ENCODE data around the gene E2F7.

E2F7 gene

DNA sequence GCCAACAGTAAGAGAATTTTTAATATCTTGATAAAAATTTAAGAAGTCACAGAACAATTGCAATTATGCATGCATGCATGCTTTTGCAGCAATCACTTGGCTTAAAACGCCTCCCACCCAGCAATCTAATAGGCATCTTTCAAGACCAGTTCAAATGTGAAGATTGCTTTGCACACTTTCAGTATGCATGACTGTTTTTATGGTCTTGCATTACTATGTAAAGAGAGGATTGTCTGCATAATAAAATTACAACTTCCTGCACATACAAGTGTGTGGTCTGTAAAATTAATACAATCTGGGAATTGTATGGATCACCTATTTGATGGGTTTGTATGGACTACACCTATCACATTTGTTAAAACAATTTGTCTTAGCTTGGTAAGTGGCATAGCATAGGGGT, 48.8 kb downstream of the E2F7 start:
- no peak for DNase-seq

DNA sequence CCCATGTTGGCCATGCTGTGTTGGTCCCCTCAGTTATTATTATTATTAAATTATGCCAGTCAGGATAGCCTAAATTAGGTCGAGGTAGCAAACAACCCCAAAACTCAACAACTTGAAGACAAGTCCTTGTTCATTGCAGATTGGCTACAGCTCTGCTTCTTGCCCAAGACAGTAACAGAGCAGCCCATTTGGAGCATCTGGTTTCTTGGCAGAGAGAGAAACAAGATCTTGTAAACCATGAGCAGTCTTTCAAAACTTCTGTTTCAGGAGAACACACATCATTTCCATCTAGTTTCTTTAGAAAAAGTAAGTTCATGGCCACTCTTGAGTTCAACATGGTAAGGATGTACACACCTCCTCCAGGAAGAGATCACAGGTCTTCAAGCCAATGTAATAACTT, 52.3 kb downstream of the E2F7 start:
- no peak for DNase-seq

DNA sequence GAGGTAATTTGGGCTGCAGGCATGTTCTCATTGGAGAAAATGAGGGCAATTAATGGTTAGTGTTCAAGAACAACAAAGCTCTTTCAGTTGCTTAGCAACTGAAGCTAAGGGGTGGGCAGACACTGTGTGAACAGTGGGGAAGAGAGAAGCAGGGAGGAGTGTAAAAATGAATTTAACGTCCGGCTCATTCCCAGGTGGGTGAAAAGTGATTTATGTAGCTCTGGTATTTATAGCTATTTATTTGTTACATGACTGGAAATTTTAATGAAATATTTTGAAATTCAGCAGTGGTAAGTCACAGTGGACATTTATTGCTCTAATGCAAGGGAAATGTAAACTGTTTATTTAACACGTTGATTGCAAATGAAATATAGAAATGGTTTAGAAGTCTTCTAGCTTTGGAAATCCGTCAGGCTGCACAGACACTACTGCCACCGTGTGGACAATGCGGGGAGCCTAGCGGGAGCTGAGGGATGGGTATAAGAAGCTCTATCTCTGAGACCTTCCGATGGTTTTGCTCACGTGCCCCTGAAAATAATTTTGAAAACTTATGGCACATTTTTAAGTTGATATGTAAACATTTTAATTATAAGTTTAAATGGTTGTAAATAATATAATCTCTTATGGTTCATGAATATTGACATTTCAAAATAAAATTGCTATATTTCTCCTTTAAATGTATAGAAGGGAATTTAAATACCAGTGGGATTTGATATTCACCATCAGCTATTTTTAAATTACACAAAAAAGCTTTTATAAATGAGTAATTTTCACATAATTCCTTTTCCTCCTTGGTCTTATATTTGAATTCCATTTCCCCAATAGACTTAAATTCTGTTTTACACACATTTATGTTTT, 54.4 kb downstream of the E2F7 start:
- DNase-seq, result peak; percentile 94

DNA sequence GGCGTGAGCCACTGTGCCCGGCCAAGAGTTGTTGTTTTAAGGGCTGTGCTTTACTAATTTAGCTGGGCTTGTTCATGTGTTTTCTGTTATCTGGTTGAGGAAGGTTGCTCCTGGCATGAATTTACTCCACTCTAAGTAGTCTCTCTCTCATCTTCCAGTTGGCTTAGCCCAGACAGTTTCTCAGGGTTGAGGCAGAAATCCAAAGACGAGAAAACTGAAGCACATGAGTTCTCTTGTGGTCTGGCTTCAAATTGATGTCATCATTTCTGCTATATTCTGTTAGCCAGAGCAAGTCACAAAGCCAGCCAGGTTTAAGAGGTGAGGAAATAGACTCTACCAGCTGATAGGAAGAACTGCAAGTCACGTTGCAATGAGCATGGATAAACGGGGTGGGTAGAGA, 57.9 kb downstream of the E2F7 start:
- no peak for DNase-seq

DNA sequence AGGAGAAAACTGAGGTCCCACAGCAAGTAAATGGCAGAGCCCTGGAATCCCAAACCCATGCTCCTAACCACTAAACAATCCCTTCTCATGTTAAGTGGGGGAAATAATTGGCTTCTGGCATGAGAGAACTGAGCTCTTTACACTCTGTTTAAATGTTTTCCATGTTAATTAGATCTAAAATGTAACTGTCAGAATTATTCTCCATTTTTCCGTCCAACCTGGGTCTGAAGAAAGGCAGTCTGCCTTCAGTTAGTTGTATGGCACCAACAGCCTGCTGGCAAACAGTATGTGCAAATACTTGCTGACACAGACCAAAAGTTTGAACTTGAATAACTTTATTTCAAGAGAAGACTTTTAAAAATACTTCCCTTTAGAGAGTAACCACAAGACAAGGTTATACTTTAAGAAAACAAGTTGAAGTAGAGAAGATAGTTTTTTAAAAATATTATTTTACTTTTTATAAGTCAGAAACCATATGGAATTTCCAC, 59.7 kb downstream of the E2F7 start:
- DNase-seq, result peak; percentile 12

DNA sequence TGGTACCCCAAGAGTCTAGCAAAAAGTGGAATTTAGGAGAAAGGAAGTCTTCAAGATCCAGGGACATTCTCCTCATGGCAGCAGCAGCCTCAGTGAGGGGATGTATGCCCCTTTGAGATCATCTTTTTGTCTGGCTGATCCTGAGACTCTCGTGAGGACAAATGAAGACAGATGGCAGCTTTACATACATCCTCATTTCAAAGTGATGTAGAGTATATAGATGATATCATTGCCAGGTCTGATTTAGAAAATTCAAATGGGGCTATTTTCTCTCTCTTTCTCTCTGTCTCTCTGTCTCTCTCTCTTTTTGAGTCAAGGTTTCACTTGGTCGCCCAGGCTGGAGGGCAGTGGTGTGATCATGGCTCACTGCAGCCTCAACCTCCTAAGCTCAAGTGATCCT, 61.5 kb downstream of the E2F7 start:
- no peak for DNase-seq

DNA sequence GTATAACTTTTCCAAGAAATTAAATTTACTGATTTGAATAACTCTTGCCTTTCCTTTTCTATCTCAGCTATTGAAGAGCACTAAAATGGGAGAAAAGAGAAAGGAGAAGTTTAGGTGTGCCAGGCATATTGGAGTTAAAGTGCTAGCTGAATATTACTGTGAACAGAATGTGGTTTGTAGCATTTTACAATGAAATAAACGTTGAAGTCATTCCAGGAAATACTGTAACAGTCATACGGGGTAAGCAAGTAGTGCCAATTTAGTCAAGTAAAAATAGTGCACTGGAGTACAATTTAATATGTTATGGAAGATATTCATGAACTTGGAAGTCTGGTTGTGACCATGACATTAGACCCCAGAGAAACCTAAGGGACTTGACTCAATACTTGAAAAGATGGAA, 62.1 kb downstream of the E2F7 start:
- no peak for DNase-seq

DNA sequence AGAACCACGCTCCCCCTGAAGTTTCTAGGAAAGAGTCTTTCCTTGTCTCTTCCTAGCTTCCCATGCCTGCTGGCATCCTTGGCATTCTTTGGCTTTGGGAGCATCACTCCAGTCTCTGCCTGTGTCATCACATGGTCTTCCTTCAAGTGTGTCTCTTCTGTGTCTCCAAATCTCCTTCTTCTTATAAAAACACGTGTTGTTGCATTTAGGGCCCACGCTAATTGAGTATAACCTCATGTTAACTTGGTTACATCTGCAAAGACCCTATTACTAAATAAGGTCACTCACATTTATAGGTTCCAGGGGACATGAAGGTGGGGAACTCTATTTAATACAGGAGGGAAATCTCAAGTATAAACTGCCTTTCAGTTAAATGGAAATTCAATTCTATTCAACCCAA, 63.0 kb downstream of the E2F7 start:
- no peak for DNase-seq

DNA sequence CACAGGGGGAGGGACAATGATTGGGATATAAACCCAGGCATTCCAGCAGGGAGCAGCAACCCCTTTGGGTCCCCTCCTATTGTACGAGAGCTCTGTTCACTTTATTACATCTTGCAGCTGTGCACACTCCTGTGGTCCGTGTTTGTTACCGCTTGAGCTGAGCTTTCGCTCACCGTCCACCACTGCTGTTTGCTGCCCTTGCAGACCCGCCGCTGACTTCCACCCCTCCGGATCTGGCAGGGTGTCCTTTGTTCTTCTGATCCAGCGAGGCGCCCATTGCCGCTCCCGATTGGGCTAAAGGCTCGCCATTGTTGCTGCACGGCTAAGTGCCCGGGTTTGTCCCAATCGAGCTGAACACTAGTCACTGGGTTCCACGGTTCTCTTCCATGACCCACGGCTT, 64.1 kb downstream of the E2F7 start:
- no peak for DNase-seq

DNA sequence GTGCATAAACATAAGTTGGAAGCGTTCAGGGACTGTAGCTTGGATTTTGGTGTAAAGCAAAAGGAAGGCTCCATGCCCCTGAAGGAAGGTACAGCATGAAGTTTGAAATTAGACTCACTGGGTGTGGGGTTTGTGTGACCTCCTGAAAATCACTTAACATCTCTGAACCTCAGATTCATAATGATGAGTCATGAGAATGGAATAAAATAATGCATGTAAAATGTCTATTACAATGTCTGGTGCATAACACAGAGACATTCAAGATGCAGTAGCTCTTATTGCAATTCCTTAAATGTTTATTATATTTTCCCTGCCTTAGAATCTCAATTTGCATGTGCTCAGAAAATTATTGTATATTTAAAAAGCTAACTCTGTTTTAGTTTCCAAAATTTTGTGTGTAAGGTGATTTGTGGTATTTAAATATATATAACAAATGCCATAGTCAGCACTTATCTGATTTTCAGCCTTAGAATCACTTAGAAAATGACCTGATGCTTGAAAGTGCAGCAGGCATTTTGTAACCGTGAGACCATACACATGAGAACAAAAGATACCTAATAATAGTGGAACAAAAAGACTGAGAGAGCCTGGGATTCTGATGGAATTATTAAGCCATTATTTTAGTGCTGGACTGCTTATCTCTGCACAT, 66.3 kb downstream of the E2F7 start:
- no peak for DNase-seq

DNA sequence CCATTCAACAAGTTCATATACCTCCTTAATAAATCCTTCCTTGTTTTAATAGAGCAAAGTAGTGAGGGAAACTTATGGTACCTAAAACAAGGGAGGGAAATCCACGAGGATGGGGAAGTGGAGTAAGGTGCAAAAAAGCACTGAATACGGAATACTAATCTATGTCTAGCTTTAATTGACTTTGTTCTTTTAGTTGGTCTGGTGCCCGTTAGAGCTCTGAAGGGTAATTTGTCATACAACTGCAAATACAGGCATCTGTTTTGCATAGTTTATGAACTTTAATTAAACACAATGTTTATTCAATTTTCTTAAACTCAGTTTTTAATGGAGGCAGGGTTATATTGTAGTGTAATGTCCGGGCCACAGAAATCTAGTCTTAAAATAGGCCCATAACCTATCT, 67.0 kb downstream of the E2F7 start:
- DNase-seq, result no peak

DNA sequence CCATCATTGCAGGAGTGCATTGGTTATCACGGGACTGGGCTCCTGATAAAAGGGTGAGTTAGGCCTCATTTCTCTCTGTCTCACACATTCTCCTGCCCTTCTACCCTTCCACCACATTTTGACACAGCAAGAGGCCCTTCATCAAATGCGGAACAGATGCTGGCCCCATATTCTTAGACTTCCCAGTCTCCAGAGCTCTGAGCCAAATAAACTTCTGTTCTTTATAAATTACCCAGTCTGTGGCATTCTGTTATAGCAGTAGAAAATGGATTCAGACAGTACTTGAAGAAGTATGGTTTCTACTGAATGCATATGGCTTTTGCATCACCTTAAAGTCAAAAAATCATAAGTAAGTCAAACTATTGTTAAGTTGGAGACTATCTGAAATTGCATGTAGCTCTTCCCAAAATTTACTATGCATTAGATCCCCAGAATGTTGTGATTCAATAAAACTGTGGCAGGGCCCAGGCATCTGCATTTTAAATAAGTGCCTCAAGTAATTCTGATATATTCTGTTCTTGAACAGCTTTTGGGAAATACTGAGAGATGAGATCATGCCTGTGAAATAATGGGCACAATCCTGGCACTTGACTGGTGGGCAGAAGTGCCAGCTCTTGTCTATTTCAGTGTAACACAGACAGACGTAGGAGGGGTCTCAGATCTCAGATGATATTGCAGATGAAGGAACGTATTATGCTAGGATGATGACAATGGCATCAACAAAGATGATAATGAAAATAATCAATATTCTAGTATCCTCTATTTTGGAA, 68.2 kb downstream of the E2F7 start:
- no peak for DNase-seq

DNA sequence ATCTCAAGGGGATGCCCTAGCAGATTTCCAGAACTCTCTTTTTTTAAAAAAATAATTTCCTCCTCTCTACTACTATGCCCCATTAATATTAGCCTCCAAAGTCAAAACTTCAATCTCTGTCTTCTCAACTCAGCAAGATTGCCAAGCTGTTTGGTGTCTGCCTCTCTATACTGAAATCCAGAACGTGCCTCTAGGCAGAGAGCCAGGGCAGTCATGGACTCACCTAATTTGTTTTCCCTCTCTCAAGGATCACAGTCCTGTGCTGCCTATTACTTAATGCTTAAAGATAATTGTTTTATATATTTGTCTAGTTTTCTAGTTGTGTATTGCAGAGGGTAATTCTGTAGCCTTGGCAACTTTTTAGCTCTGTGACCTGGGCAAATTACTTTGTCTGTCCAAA, 74.7 kb downstream of the E2F7 start:
- no peak for DNase-seq

DNA sequence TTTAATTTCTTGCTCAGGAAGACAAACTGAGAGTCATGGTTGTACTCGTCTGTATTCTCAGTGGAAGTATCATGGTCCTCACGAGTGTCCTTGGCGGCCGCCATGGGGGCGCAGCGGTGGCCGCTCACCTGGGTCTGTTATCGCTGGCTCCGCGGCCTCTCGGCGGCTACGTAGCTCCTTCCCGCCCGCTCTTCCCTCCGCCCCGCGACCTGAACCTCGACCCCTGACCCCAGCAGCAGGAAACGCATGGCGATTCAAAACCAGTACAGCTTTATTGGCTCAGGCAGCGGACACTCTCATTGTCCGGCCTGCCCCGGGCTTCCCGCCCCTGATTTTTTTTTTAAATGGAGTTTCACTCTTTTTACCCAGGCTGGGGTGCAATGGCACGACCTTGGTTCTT, 80.8 kb downstream of the E2F7 start:
- no peak for DNase-seq

DNA sequence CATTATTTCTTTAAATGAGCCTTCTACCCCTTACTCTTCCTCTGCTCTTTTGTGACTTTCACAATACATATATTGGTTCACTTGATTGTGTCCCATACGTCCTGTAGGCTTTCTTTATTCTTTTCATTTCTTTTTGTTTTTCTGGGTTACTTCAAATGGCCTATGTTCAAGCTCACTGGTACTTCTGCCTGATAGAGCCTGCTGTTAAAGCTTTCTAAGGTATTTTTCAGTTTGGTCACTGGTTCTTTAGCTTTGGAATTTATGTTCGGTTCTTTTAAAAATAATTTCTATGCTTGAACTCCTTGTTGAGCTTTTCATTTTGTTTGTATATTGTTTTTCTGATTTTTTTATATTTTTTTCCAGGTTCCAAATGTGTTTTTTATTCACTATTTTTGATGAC, 81.9 kb downstream of the E2F7 start:
- DNase-seq, result no peak

DNA sequence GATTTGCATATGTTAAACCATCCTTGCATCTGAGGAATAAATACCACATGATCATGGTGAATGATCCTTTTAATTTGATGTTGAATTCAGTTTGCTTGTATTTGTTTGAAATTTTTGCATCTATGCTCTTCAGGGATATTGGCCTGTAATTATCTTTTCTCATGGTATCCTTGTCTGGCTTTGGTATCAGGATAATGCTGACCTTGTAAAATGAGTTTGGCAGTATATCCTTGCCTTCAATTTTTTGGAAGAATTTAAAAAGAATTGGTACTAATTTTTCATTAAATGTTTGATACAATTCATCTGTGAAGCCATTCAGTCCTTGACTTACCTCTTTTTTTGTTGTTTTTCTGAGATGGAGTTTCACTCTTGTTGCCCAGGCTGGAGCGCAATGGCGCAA, 85.2 kb downstream of the E2F7 start:
- no peak for DNase-seq

DNA sequence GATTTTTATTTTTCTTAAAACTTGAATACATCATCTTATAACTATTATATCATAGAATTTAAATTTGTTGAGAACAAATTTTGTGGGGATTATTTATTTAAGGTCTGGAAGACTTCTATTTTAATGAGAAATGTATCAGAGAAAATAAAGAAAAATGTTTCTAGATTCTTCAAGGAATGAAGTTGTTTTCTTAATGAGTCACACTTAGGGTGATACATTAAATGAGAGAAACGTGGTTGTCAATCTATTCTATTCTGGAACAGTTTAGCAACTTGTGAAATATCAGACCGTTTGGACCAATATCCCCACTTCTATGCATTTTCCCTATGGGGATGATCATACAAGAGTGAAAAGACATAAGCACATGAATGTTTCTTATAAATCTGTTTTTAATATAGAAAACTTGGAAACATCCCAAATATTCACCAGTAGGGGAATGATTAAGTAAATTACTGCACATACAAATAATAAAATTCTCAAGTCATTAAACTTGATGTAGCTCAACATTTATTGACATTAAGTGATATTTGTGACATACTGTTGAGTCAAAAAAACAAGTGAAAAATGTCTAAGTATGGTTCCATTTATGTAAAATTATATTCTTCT, 88.5 kb downstream of the E2F7 start:
- DNase-seq, result peak; percentile 19

All from eye (tissue), 1 donor.